ENCODE data around the gene SYNDIG1.

Gene SYNDIG1

DNA sequence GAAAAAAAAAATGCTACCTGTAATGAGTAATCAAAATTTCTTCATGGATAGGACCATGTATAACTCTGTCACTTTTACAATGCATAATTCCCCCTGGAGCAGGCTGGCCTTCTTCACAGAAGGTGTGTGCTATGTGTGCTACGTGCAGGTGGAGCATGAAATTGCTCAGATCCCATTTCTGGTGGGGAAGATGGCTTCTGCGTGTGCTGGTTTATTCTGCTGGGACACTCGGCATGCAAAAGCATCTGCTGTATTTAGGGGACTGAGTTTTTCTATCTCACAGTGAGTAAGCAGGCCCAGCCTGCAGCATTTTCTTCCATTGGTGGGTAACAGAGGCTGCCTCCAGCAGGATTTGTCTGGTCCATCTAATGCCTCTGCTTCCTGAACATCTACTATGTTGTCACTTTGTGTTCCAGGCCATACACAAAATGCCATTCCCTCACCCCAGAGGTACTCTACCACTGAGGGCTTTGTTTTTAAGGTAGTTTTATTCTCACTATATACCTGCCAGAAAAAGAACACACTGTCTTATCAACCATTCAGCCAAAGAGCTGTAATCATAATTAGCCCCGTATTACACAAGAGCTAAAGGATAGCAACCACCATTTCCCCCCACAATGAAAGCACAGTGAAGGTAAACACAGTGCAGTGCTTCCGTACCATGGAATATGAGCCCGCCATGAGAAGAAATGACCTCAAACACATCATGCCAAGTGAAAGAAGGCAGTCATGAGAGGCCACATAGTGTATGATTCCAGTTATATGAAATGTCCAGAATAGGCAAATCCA lies 62.4 kb downstream of the SYNDIG1 start:
- Histone ChIP-seq H2AFZ (ENCODE audit: insufficient read depth, low read length, poor library complexity) (no peak overlapping the region), H3K36me3 (ENCODE audit: control insufficient read depth in 1 of 2, insufficient read depth in 2 of 2, low read length in 2 of 2) (no peaks in the 10 kb centered on the region), H3K4me1 (ENCODE audit: control insufficient read depth in 1 of 2, insufficient read depth in 2 of 2, low read length in 2 of 2) (no peaks in the 10 kb centered on the region), H4K12ac (ENCODE audit: low read depth, low read length) (no peak overlapping the region), H3K18ac (ENCODE audit: low read length) (no peak overlapping the region), H3K4me3 (ENCODE audit: low read depth, low read length) (no peak overlapping the region), H3K79me2 (ENCODE audit: control insufficient read depth, insufficient read depth, low read length, poor library complexity) (no peaks in the 10 kb centered on the region), H3K27ac (ENCODE audit: low read depth, low read length) (no peak overlapping the region), H2BK12ac (ENCODE audit: low read length) (no peak overlapping the region), H3K4ac (ENCODE audit: low read depth, low read length) (no peak overlapping the region), H2AK5ac (ENCODE audit: low read length) (no peak overlapping the region), H3K79me1 (ENCODE audit: low read length) (no peaks in the 10 kb centered on the region), H3K14ac (ENCODE audit: low read length) (no peak overlapping the region), H2BK120ac (ENCODE audit: insufficient read depth, low read length, poor library complexity) (no peak overlapping the region), H3K27me3 (ENCODE audit: insufficient read depth, low read length) (no peaks in the 10 kb centered on the region), H3K9me3 (ENCODE audit: insufficient read depth, low read depth, low read length) (peaks cover 7% of the 10 kb centered on the region), H2BK5ac (ENCODE audit: low read depth, low read length, poor library complexity) (no peak overlapping the region), H3K23ac (ENCODE audit: low read length) (no peak overlapping the region), H3K4me2 (ENCODE audit: low read length) (no peak overlapping the region), H3K9ac (ENCODE audit: low read length) (no peak overlapping the region), H4K8ac (ENCODE audit: low read depth, low read length) (no peak overlapping the region), H4K91ac (ENCODE audit: low read depth, low read length) (no peak overlapping the region)
- no peak for DNase-seq
- no CpG with 5 or more reads among the region's 6 CpGs for WGBS (ENCODE audit: extremely low coverage, insufficient coverage, insufficient read length)

- no peak overlapping the region for H2AK5ac ChIP-seq (ENCODE audit: low read length)
- no peak overlapping the region for H3K14ac ChIP-seq (ENCODE audit: low read length)
- no peak overlapping the region for H3K27ac ChIP-seq (ENCODE audit: low read depth, low read length)
- H3K4me1 ChIP-seq (ENCODE audit: control insufficient read depth in 1 of 2, insufficient read depth in 2 of 2, low read length in 2 of 2) = no peaks in the 10 kb centered on the region
- no peak for DNase-seq
- no peak overlapping the region for H3K23ac ChIP-seq (ENCODE audit: low read length)
- H2BK5ac ChIP-seq (ENCODE audit: low read depth, low read length, poor library complexity) = no peak overlapping the region
- no peaks in the 10 kb centered on the region for H3K36me3 ChIP-seq (ENCODE audit: control insufficient read depth in 1 of 2, insufficient read depth in 2 of 2, low read length in 2 of 2)
- H3K4me3 ChIP-seq (ENCODE audit: low read depth, low read length) = no peak overlapping the region
- H3K79me1 ChIP-seq (ENCODE audit: low read length) = no peaks in the 10 kb centered on the region
- H4K8ac ChIP-seq (ENCODE audit: low read depth, low read length) = no peak overlapping the region
- no peaks in the 10 kb centered on the region for H3K79me2 ChIP-seq (ENCODE audit: control insufficient read depth, insufficient read depth, low read length, poor library complexity)
- H2AFZ ChIP-seq (ENCODE audit: insufficient read depth, low read length, poor library complexity) = no peak overlapping the region
- H3K9ac ChIP-seq (ENCODE audit: low read length) = no peak overlapping the region
- H3K18ac ChIP-seq (ENCODE audit: low read length) = no peak overlapping the region
- peaks cover 7% of the 10 kb centered on the region for H3K9me3 ChIP-seq (ENCODE audit: insufficient read depth, low read depth, low read length)
- H3K4me2 ChIP-seq (ENCODE audit: low read length) = no peak overlapping the region
- H3K4ac ChIP-seq (ENCODE audit: low read depth, low read length) = no peak overlapping the region
- WGBS (ENCODE audit: extremely low coverage, insufficient coverage, insufficient read length) = no CpG with 5 or more reads among the region's 8 CpGs
- H2BK12ac ChIP-seq (ENCODE audit: low read length) = no peak overlapping the region
- H2BK120ac ChIP-seq (ENCODE audit: insufficient read depth, low read length, poor library complexity) = no peak overlapping the region
- no peaks in the 10 kb centered on the region for H3K27me3 ChIP-seq (ENCODE audit: insufficient read depth, low read length)
- H4K12ac ChIP-seq (ENCODE audit: low read depth, low read length) = no peak overlapping the region
- no peak overlapping the region for H4K91ac ChIP-seq (ENCODE audit: low read depth, low read length)
Measured at GRCh38 chr20:24533449-24533848, 64.0 kb downstream of the SYNDIG1 start.

DNA sequence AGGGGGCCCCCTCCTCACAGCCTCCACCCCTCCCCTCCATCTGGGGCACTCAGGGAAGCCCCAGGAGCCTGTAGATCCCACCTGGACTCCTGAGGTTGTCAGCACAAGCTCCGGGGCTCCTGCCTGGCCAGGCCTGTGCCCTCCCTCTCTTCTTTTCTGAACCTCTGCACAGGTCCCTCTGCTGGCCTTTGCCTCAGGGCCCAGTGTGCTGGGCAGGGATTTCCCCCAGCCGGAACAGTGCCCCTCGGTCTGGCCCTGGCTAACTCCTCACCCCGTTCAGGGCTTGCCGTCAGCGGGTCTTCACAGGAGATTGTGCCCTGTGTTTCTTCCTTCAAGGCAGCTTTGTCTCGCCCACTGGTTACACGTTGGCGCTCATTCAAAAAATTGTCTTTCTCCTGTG lies 64.9 kb downstream of the SYNDIG1 start:
- Histone ChIP-seq H3K18ac (ENCODE audit: low read length) (no peak overlapping the region), H2AFZ (ENCODE audit: insufficient read depth, low read length, poor library complexity) (no peak overlapping the region), H3K4me1 (ENCODE audit: control insufficient read depth in 1 of 2, insufficient read depth in 2 of 2, low read length in 2 of 2) (no peaks in the 10 kb centered on the region), H4K8ac (ENCODE audit: low read depth, low read length) (no peak overlapping the region), H4K91ac (ENCODE audit: low read depth, low read length) (no peak overlapping the region), H4K12ac (ENCODE audit: low read depth, low read length) (no peak overlapping the region), H3K23ac (ENCODE audit: low read length) (no peak overlapping the region), H2BK5ac (ENCODE audit: low read depth, low read length, poor library complexity) (no peak overlapping the region), H3K9me3 (ENCODE audit: insufficient read depth, low read depth, low read length) (peaks cover 7% of the 10 kb centered on the region), H3K9ac (ENCODE audit: low read length) (no peak overlapping the region), H2BK120ac (ENCODE audit: insufficient read depth, low read length, poor library complexity) (no peak overlapping the region), H2AK5ac (ENCODE audit: low read length) (no peak overlapping the region), H3K27ac (ENCODE audit: low read depth, low read length) (no peak overlapping the region), H3K36me3 (ENCODE audit: control insufficient read depth in 1 of 2, insufficient read depth in 2 of 2, low read length in 2 of 2) (no peaks in the 10 kb centered on the region), H3K27me3 (ENCODE audit: insufficient read depth, low read length) (no peaks in the 10 kb centered on the region), H3K4me2 (ENCODE audit: low read length) (no peak overlapping the region), H3K4ac (ENCODE audit: low read depth, low read length) (no peak overlapping the region), H3K14ac (ENCODE audit: low read length) (no peak overlapping the region), H2BK12ac (ENCODE audit: low read length) (no peak overlapping the region), H3K79me1 (ENCODE audit: low read length) (no peaks in the 10 kb centered on the region), H3K4me3 (ENCODE audit: low read depth, low read length) (no peak overlapping the region), H3K79me2 (ENCODE audit: control insufficient read depth, insufficient read depth, low read length, poor library complexity) (no peaks in the 10 kb centered on the region)
- WGBS (ENCODE audit: extremely low coverage, insufficient coverage, insufficient read length) = no CpG with 5 or more reads among the region's 9 CpGs
- no peak for DNase-seq

DNA sequence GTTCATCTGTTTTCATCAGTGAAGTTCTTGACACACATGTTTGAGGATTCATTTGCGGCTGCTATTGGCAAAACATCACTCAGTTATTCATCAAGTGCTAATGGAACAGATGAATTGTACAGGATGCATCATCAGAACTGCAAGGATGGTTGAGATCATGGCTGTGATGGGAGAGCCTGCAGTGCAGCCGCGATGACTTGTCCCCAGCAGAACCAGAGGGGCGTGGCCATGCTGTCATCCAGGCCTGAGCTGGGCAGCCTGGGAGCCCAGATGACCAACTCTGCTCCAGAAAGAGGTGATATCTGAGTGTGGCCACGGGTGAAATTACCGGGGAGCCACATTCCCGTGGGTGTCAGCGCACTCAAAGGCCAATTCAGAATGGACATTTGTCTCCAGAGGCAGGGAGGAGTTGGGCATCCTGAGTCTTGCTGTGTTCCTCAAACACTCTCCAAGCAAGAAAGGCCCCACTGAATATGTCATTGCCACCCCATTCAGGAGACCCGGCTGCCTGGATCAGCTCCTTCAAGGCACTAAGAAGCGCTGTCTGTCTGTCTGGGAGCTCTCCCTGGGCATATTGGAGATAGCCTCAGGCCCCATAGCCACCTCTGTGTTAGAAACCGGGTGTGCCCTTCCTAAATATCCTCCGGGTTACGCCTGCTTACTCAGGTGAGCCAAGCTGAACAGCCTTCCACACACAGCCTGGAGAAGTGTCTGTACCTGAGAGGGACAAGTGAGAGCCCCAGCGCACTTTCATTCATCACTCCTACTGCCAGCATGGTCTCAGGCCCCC lies 66.7 kb downstream of the SYNDIG1 start:
- no peak overlapping the region for H2BK12ac ChIP-seq (ENCODE audit: low read length)
- no peak overlapping the region for H4K91ac ChIP-seq (ENCODE audit: low read depth, low read length)
- no peak overlapping the region for H3K18ac ChIP-seq (ENCODE audit: low read length)
- H3K4me3 ChIP-seq (ENCODE audit: low read depth, low read length) = no peak overlapping the region
- no peak for DNase-seq
- no peak overlapping the region for H3K4ac ChIP-seq (ENCODE audit: low read depth, low read length)
- H3K9me3 ChIP-seq (ENCODE audit: insufficient read depth, low read depth, low read length) = peaks cover 5% of the 10 kb centered on the region
- no peak overlapping the region for H3K4me2 ChIP-seq (ENCODE audit: low read length)
- no peaks in the 10 kb centered on the region for H3K4me1 ChIP-seq (ENCODE audit: control insufficient read depth in 1 of 2, insufficient read depth in 2 of 2, low read length in 2 of 2)
- no peaks in the 10 kb centered on the region for H3K36me3 ChIP-seq (ENCODE audit: control insufficient read depth in 1 of 2, insufficient read depth in 2 of 2, low read length in 2 of 2)
- no peaks in the 10 kb centered on the region for H3K27me3 ChIP-seq (ENCODE audit: insufficient read depth, low read length)
- H2AK5ac ChIP-seq (ENCODE audit: low read length) = no peak overlapping the region
- H4K12ac ChIP-seq (ENCODE audit: low read depth, low read length) = no peak overlapping the region
- H3K79me2 ChIP-seq (ENCODE audit: control insufficient read depth, insufficient read depth, low read length, poor library complexity) = no peaks in the 10 kb centered on the region
- H3K23ac ChIP-seq (ENCODE audit: low read length) = no peak overlapping the region
- no peak overlapping the region for H3K9ac ChIP-seq (ENCODE audit: low read length)
- no peak overlapping the region for H2BK120ac ChIP-seq (ENCODE audit: insufficient read depth, low read length, poor library complexity)
- no peak overlapping the region for H3K27ac ChIP-seq (ENCODE audit: low read depth, low read length)
- no CpG with 5 or more reads among the region's 14 CpGs for WGBS (ENCODE audit: extremely low coverage, insufficient coverage, insufficient read length)
- no peak overlapping the region for H3K14ac ChIP-seq (ENCODE audit: low read length)
- no peak overlapping the region for H2BK5ac ChIP-seq (ENCODE audit: low read depth, low read length, poor library complexity)
- no peak overlapping the region for H2AFZ ChIP-seq (ENCODE audit: insufficient read depth, low read length, poor library complexity)
- no peaks in the 10 kb centered on the region for H3K79me1 ChIP-seq (ENCODE audit: low read length)
- no peak overlapping the region for H4K8ac ChIP-seq (ENCODE audit: low read depth, low read length)
